ENCODE measurements around the gene KRTAP10-1. TPM values are rescaled to one million over a fixed set of nuclear protein-coding genes. Genes with fewer than 3 reads are reported as not detected.

Gene KRTAP10-1
- total and polyA plus RNA-seq, 2 donors from 2014 or later = not detected

DNA sequence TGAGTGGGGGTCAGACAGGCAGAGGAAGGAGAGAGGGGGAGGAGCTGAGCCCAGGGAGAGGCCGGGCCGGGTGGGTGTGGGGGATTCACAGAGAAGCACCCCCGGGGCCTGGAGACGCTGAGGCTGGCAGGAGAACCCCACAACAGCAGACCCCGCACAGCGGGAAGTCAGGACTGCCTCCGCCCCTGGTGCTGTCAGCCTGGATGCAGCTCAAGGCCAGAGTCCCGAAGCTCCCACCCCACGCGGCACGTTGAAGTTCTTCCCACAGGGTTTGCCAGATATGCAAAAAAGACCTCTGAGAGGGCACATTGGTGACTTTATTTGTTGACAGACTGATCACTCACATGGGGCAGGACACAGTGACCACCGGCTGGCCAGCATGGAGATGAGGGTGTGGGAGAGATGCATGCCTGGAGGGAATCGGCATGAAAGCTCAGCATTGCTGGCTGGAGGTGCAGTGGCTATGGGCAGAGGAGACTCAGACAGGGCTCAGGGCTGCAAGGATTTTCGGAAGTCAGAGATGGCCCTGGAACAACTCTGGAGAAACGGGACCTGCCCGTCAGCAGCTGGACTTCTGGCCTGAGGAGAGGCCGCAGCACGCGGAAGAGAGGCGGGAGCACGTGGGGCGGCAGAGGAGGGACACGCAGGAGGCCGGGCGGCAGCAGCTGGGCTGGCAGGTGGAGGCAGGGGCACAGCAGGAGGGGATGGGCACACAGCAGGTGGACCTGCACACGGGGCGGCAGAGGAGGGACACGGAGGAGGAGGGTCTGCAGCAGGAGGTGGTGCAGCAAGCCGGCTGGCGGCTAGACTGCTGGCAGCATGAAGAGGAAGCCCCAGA lies 17.7 kb upstream of the KRTAP10-1 start:
- H3K9me3 ChIP-seq (ENCODE audit: control insufficient read depth in 2 of 3, insufficient read depth in 1 of 3, low read length in 3 of 3) = no peaks in the 10 kb centered on the region
- no peak overlapping the region for H3K4me3 ChIP-seq (ENCODE audit: low read length in 3 of 3)
- H3K9ac ChIP-seq (ENCODE audit: low read length in 3 of 3) = no peak overlapping the region
- DNase-seq = peak in 1 of 5 donors; percentile 37
- intact Hi-C loops (cut with DNase I) = no loop called here
- no peak for TF ChIP-seq CTCF (IDR thresholded peaks at IDR 0.05; ENCODE audit: borderline replicate concordance, extremely low read depth, insufficient read depth)
- H3K4me1 ChIP-seq (ENCODE audit: control insufficient read depth in 2 of 3, insufficient read depth in 2 of 3, low read depth in 1 of 3, low read length in 3 of 3) = no peaks in the 10 kb centered on the region
- FAIRE-seq = no peak
- H3K27ac ChIP-seq (ENCODE audit: low read depth in 2 of 2, low read length in 2 of 2) = no peak overlapping the region
- no peaks in the 10 kb centered on the region for H3K27me3 ChIP-seq (ENCODE audit: control insufficient read depth, insufficient read depth, low read length)
- no peaks in the 10 kb centered on the region for H3K36me3 ChIP-seq (ENCODE audit: control insufficient read depth in 2 of 3, insufficient read depth in 3 of 3, low read length in 3 of 3)

DNA sequence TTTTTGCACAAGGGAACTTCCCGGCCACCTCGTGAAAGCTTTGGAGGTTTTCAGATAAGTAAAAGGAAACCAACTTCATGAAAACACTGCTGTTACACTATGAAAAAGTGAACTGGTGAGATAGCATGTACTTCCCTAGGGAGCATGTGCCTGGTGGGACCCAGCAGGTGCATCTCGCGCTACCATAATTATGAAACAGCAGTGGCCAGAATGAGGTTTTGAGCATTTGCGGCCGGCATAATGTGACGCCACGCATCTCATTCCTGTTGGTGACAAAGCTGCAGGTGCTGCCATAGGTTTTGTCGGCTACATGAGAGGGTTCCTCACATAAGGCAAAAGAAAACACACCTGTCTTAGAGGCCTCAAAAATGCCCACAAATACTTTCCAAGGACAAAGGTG lies 16.9 kb upstream of the KRTAP10-1 start:
- Histone ChIP-seq H3K27me3 (ENCODE audit: control insufficient read depth, insufficient read depth, low read length) (no peaks in the 10 kb centered on the region), H3K9ac (ENCODE audit: low read length in 3 of 3) (no peak overlapping the region), H3K27ac (ENCODE audit: low read depth in 2 of 2, low read length in 2 of 2) (no peak overlapping the region), H3K36me3 (ENCODE audit: control insufficient read depth in 2 of 3, insufficient read depth in 3 of 3, low read length in 3 of 3) (no peaks in the 10 kb centered on the region), H3K4me1 (ENCODE audit: control insufficient read depth in 2 of 3, insufficient read depth in 2 of 3, low read depth in 1 of 3, low read length in 3 of 3) (no peaks in the 10 kb centered on the region), H3K9me3 (ENCODE audit: control insufficient read depth in 2 of 3, insufficient read depth in 1 of 3, low read length in 3 of 3) (no peaks in the 10 kb centered on the region), H3K4me3 (ENCODE audit: low read length in 3 of 3) (no peak overlapping the region)
- no peak for TF ChIP-seq CTCF (IDR thresholded peaks at IDR 0.05; ENCODE audit: borderline replicate concordance, extremely low read depth, insufficient read depth)
- FAIRE-seq = no peak
- intact Hi-C loops (cut with DNase I) = no loop called here
- no peak for DNase-seq

DNA sequence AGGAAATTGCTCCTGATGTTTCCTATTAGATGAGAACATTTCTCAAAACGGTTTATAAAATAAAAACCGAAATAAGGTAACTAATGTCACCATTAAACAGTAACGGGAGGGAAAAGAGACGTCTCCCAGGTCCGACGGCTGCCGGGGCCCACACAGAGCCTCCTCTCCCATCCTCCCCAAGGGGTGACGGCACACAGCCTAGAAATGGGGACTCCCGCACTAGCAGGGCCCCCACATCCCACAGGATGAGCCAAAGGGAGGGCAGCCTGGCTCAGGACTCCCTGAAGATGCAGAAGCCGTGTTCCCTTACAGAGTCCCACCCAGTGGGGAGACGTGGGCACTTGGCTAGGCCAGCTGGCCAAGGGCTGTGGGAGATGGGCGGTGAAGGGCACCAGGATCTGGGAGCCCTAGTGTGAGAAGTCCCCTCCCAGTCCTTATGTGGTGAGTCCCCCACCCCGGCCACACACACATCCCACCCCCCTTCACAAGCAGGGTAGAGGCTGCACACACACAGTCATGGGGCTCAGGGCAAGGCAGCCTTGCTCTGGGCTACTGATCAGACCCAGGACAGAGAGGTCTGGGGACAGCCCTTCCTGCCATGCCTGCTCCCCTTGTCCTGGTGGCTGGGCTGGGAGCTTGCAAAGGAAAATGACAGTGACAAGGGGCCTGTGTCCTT lies 15.3 kb upstream of the KRTAP10-1 start:
- Histone ChIP-seq H3K4me1 (ENCODE audit: control insufficient read depth in 2 of 3, insufficient read depth in 2 of 3, low read depth in 1 of 3, low read length in 3 of 3) (no peaks in the 10 kb centered on the region), H3K36me3 (ENCODE audit: control insufficient read depth in 2 of 3, insufficient read depth in 3 of 3, low read length in 3 of 3) (no peaks in the 10 kb centered on the region), H3K9ac (ENCODE audit: low read length in 3 of 3) (no peak overlapping the region), H3K4me3 (ENCODE audit: low read length in 3 of 3) (no peak overlapping the region), H3K27me3 (ENCODE audit: control insufficient read depth, insufficient read depth, low read length) (no peaks in the 10 kb centered on the region), H3K27ac (ENCODE audit: low read depth in 2 of 2, low read length in 2 of 2) (no peak overlapping the region), H3K9me3 (ENCODE audit: control insufficient read depth in 2 of 3, insufficient read depth in 1 of 3, low read length in 3 of 3) (no peaks in the 10 kb centered on the region)
- TF ChIP-seq CTCF (IDR thresholded peaks at IDR 0.05; ENCODE audit: borderline replicate concordance, extremely low read depth, insufficient read depth) = no peak
- intact Hi-C loops (cut with DNase I) = no loop called here
- DNase-seq (no peak), FAIRE-seq (no peak)

Data from kidney (tissue), 14 donors.